ENCODE data around the gene OR6C65.

Gene OR6C65

DNA sequence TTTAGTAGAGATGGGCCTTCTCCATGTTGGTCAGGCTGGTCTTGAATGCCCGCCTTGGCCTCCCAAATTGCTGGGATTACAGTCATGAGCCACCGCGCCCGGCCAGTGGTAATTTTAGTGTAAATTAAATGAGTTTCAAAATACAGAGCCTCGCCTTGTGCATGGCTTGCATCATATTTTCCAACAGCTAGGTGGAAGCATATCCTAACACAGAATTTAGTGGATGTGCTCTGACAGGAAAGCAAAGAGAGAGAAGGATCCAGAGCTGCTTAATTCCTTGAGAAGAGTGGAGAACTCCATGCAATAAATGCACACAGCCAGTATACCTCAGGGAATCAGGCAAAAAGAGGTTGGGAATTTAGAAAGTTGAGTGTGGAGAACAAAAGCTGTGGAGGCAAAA, 46.0 kb downstream of the OR6C65 start:
- DNase-seq (ENCODE audit: low read depth in 2 of 2), result no peak

DNA sequence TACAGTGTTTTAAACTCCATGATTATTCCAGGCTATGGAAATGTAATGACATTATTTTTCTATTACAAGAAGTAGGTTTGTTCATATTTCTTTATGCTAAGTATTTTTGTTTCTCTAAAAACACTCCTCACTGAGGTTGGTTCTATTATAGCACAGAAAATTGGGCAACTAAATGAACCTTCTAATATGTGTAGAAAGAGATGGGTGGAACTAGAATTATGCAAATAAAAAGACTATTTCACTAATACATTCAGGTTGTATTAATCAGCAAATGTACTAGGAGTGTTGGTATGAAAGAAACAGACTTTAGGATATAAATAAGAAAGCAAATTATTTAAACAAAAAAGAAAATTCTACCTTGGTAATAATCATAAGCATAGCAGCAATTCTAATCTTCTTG, 48.5 kb downstream of the OR6C65 start:
- DNase-seq (ENCODE audit: low read depth in 2 of 2), result no peak

Measured in stimulated activated CD4-positive, alpha-beta T cell treated with anti-CD3 and anti-CD28 coated beads, Interleukin-1b, Interleukin-23, amount 100 ng/mL, for 4 hours (primary cell).